HEK293 (cell line): ENCODE data around the gene SPEM3.

ENCODE experiments used
- CTCF ChIA-PET: fragments of 350-600 bp; formaldehyde crosslinking; extraction: SDS; loops from one replicate; lab custom pipeline; 2021; ENCODE audit warnings: antibody characterized with exemption; lab: Yijun Ruan, JAX
- POLR2A ChIA-PET: fragments of 300-600 bp; formaldehyde crosslinking; extraction: SDS; loops from one replicate; lab custom pipeline; 2020; ENCODE audit warnings: antibody characterized with exemption, inconsistent platforms; lab: Yijun Ruan, JAX
- H3K27ac ChIP-seq: fragments of 200-500 bp; sonication (Bioruptor generic); 2 replicates; pipeline ENCODE4 v1.5.1; 2014; ENCODE audit warnings: low read depth, low read length, control low read depth, inconsistent platforms; ENCODE audit errors: extremely low read depth
- H3K36me3 ChIP-seq, 2 experiments: fragments of 200-500 bp in 1 of 2; sonication (Bioruptor generic) in 1 of 2; 1 replicate in 1 of 2; 2 replicates in 1 of 2; pipeline ENCODE4 v1.5.1; 2014 to 2017; ENCODE audit warnings: inconsistent platforms in 2 of 2, low read length in 2 of 2; ENCODE audit not compliant: control insufficient read depth in 2 of 2, insufficient read depth in 1 of 2
- H3K4me1 ChIP-seq: fragments of 200-500 bp; sonication (Bioruptor generic); 2 replicates; pipeline ENCODE4 v1.5.1; 2014; ENCODE audit warnings: mild to moderate bottlenecking, low read length, inconsistent platforms; ENCODE audit not compliant: control insufficient read depth, insufficient read depth
- H3K4me3 ChIP-seq: 2 replicates; pipeline ENCODE4 v1.5.1; 2011; ENCODE audit warnings: low read depth, mild to moderate bottlenecking, control low read depth, low read length, moderate library complexity
- H3K9me3 ChIP-seq: fragments of 200-500 bp; sonication (Bioruptor generic); 2 replicates; pipeline ENCODE4 v1.5.1; 2014; ENCODE audit warnings: low read depth, low read length, inconsistent platforms; ENCODE audit not compliant: control insufficient read depth, insufficient read depth
- ATF2 ChIP-seq: fragments of 450-650 bp; formaldehyde crosslinking; IDR thresholded peaks from 2 replicates; pipeline ENCODE4 v1.5.1; 2016; ENCODE audit warnings: missing biosample characterization, missing genetic modification characterization, low read depth
- HIC1 ChIP-seq: fragments of 450-650 bp; formaldehyde crosslinking; IDR thresholded peaks from 2 replicates; pipeline ENCODE4 v1.5.1; 2016; ENCODE audit warnings: missing biosample characterization, missing genetic modification characterization
- HOXD13 ChIP-seq: sonication (generic); formaldehyde crosslinking; IDR thresholded peaks from 2 replicates; pipeline ENCODE4 v1.8.0; 2022; ENCODE audit warnings: missing genetic modification reagents, borderline replicate concordance
- RBAK ChIP-seq: fragments of 450-650 bp; formaldehyde crosslinking; IDR thresholded peaks from 2 replicates; pipeline ENCODE4 v1.5.1; 2016; ENCODE audit warnings: missing biosample characterization, missing genetic modification characterization
- SCRT2 ChIP-seq: fragments of 450-650 bp; formaldehyde crosslinking; IDR thresholded peaks from 2 replicates; pipeline ENCODE4 v1.5.1; 2016; ENCODE audit warnings: missing biosample characterization, missing genetic modification characterization
- TRIM28 ChIP-seq: IDR thresholded peaks from 2 replicates; pipeline ENCODE4 v1.6.1; 2011; ENCODE audit warnings: low read length, control low read depth, borderline replicate concordance
- ZFP41 ChIP-seq: fragments of 450-650 bp; formaldehyde crosslinking; IDR thresholded peaks from 2 replicates; pipeline ENCODE4 v1.5.1; 2016; ENCODE audit warnings: missing biosample characterization, missing genetic modification characterization, borderline replicate concordance
- ZIC2 ChIP-seq: fragments of 450-650 bp; formaldehyde crosslinking; IDR thresholded peaks from 2 replicates; pipeline ENCODE4 v1.5.1; 2016; ENCODE audit warnings: missing biosample characterization, missing genetic modification characterization
- ZNF211 ChIP-seq: fragments of 450-650 bp; formaldehyde crosslinking; IDR thresholded peaks from 2 replicates; pipeline ENCODE4 v1.5.1; 2016; ENCODE audit warnings: low read depth, missing biosample characterization, missing genetic modification characterization
- ZNF335 ChIP-seq: fragments of 450-650 bp; formaldehyde crosslinking; conservative IDR thresholded peaks from 2 replicates; pipeline ENCODE4 v1.5.1; 2016; ENCODE audit warnings: missing biosample characterization, missing genetic modification characterization
- ZNF513 ChIP-seq: fragments of 450-650 bp; IDR thresholded peaks from 2 replicates; pipeline ENCODE4 v1.5.1; 2018; ENCODE audit warnings: missing biosample characterization, missing genetic modification characterization
- ZNF558 ChIP-seq: fragments of 450-650 bp; formaldehyde crosslinking; IDR thresholded peaks from 2 replicates; pipeline ENCODE4 v1.5.1; 2016; ENCODE audit warnings: missing biosample characterization, missing genetic modification characterization
- ZNF600 ChIP-seq: fragments of 450-650 bp; formaldehyde crosslinking; IDR thresholded peaks from 2 replicates; pipeline ENCODE4 v1.5.1; 2016; ENCODE audit warnings: missing biosample characterization, missing genetic modification characterization
- ZNF704 ChIP-seq: fragments of 450-650 bp; formaldehyde crosslinking; IDR thresholded peaks from 2 replicates; pipeline ENCODE4 v1.5.1; 2016; ENCODE audit warnings: missing biosample characterization, missing genetic modification characterization
- ZNF76 ChIP-seq: fragments of 450-650 bp; formaldehyde crosslinking; IDR thresholded peaks from 2 replicates; pipeline ENCODE4; 2016; ENCODE audit warnings: low read depth, missing biosample characterization, missing genetic modification characterization, borderline replicate concordance
- ZSCAN30 ChIP-seq: fragments of 450-650 bp; IDR thresholded peaks from 2 replicates; pipeline ENCODE4 v1.5.1; 2018; ENCODE audit warnings: missing biosample characterization, mild to moderate bottlenecking, missing genetic modification characterization, moderate library complexity

SPEM3 gene

GRCh38 chr17:7462474-7463371 lies 34.1 kb downstream of the SPEM3 start:
- Histone ChIP-seq H3K36me3 (peaks cover 3 to 51% of the 10 kb centered on the region in 2 experiments; a peak in 2 of 3 replicates), H3K27ac (no peak overlapping the region), H3K4me3 (no peak overlapping the region), H3K4me1 (no peaks in the 10 kb centered on the region), H3K9me3 (no peaks in the 10 kb centered on the region)
- POLR2A ChIA-PET, result interaction anchor here (0.5 to 2.1 kb wide), 4 partner anchors 22 to 188 kb away, joined by 3 to 7 read pairs (median 4); partner anchors contain the start of genes POLR2A and TMEM256
- peak; percentile 94 for TF ChIP-seq ZNF513 (tag by site-specific recombination)
- no peak for TF ChIP-seq TRIM28
- TF ChIP-seq ZIC2 (tag by site-specific recombination), result no peak
- CTCF ChIA-PET, result interaction anchor here (0.6 to 0.9 kb wide), 3 partner anchors 28 to 62 kb away, joined by 5 read pairs; no protein-coding TSS in a partner anchor

- H3K27ac ChIP-seq, result no peak overlapping the region
- TF ChIP-seq ZNF76 (tag by site-specific recombination) (no peak), ZNF704 (no peak), ZFP41 (tag by site-specific recombination) (no peak), ZNF335 (tag by site-specific recombination) (no peak), ZNF211 (tag by site-specific recombination) (no peak), ZNF600 (tag by site-specific recombination) (no peak), ZSCAN30 (tag by site-specific recombination) (no peak), HOXD13 (no peak), ATF2 (no peak), RBAK (no peak), SCRT2 (tag by site-specific recombination) (no peak), ZNF558 (no peak), HIC1 (tag by site-specific recombination) (no peak)
- H3K4me1 ChIP-seq, result no peaks in the 10 kb centered on the region
- peaks cover 0 to 51% of the 10 kb centered on the region in 2 experiments; a peak in 2 of 3 replicates for H3K36me3 ChIP-seq
- CTCF ChIA-PET, result interaction anchor here (0.9 to 1.4 kb wide), 2 partner anchors 27 kb away, joined by 4 to 5 read pairs; no protein-coding TSS in a partner anchor
- H3K9me3 ChIP-seq, result no peaks in the 10 kb centered on the region
- POLR2A ChIA-PET, result interaction anchor here (1.7 to 2.1 kb wide), 2 partner anchors 21 to 60 kb away, joined by 4 to 7 read pairs; partner anchors contain the start of genes POLR2A and TMEM256
- H3K4me3 ChIP-seq, result no peak overlapping the region
Observed at GRCh38 chr17:7463372-7463846, 34.8 kb downstream of the SPEM3 start.
